Measurements from ENCODE around the gene ENTHD1. TPM values are rescaled to one million over a fixed set of nuclear protein-coding genes. Genes with fewer than 3 reads are reported as not detected.

The ENTHD1 gene
- total RNA-seq, 4 donors from 2014 or later: 0.14 TPM; not detected in 3

GRCh38 chr22:39771486-39771885, 122.1 kb downstream of the ENTHD1 start:
- intact Hi-C loops (cut with DNase I; ENCODE audit: low total_unique reads): no loop called here
- no peak for DNase-seq
- TF ChIP-seq POLR2A (IDR thresholded peaks at IDR 0.05) (no peak), CTCF (IDR thresholded peaks at IDR 0.05) (no peak)
- Histone ChIP-seq H3K27ac (no peak overlapping the region), H3K4me1 (no peaks in the 10 kb centered on the region), H3K27me3 (no peaks in the 10 kb centered on the region), H3K4me3 (no peak overlapping the region), H3K9me3 (no peaks in the 10 kb centered on the region), H3K36me3 (no peaks in the 10 kb centered on the region)

GRCh38 chr22:39765661-39766060, 127.9 kb downstream of the ENTHD1 start:
- H3K9me3 ChIP-seq: no peaks in the 10 kb centered on the region
- no peak overlapping the region for H3K27ac ChIP-seq
- intact Hi-C loops (cut with DNase I; ENCODE audit: low total_unique reads): no loop called here
- DNase-seq: no peak
- H3K4me1 ChIP-seq: no peaks in the 10 kb centered on the region
- H3K4me3 ChIP-seq: no peak overlapping the region
- no peaks in the 10 kb centered on the region for H3K27me3 ChIP-seq
- TF ChIP-seq POLR2A (IDR thresholded peaks at IDR 0.05) (no peak), CTCF (IDR thresholded peaks at IDR 0.05) (no peak)
- H3K36me3 ChIP-seq: no peaks in the 10 kb centered on the region

GRCh38 chr22:39765046-39765445, 128.5 kb downstream of the ENTHD1 start:
- no peaks in the 10 kb centered on the region for H3K4me1 ChIP-seq
- intact Hi-C loops (cut with DNase I; ENCODE audit: low total_unique reads): no loop called here
- no peak overlapping the region for H3K4me3 ChIP-seq
- no peak overlapping the region for H3K27ac ChIP-seq
- H3K36me3 ChIP-seq: no peaks in the 10 kb centered on the region
- no peaks in the 10 kb centered on the region for H3K27me3 ChIP-seq
- TF ChIP-seq POLR2A (IDR thresholded peaks at IDR 0.05) (no peak), CTCF (IDR thresholded peaks at IDR 0.05) (no peak)
- no peak for DNase-seq
- no peaks in the 10 kb centered on the region for H3K9me3 ChIP-seq

GRCh38 chr22:39763276-39763675, 130.3 kb downstream of the ENTHD1 start:
- intact Hi-C loops (cut with DNase I; ENCODE audit: low total_unique reads): no loop called here
- no peaks in the 10 kb centered on the region for H3K4me1 ChIP-seq
- TF ChIP-seq POLR2A (IDR thresholded peaks at IDR 0.05): no peak
- no peak for TF ChIP-seq CTCF (IDR thresholded peaks at IDR 0.05)
- H3K27me3 ChIP-seq: no peaks in the 10 kb centered on the region
- H3K27ac ChIP-seq: no peak overlapping the region
- H3K9me3 ChIP-seq: no peaks in the 10 kb centered on the region
- no peak for DNase-seq
- H3K4me3 ChIP-seq: no peak overlapping the region
- no peaks in the 10 kb centered on the region for H3K36me3 ChIP-seq

GRCh38 chr22:39750759-39751158, 142.8 kb downstream of the ENTHD1 start:
- Histone ChIP-seq H3K4me3 (no peak overlapping the region), H3K36me3 (no peaks in the 10 kb centered on the region), H3K9me3 (no peaks in the 10 kb centered on the region), H3K27ac (no peak overlapping the region), H3K27me3 (no peaks in the 10 kb centered on the region), H3K4me1 (no peaks in the 10 kb centered on the region)
- intact Hi-C loops (cut with DNase I; ENCODE audit: low total_unique reads): no loop called here
- TF ChIP-seq CTCF (IDR thresholded peaks at IDR 0.05) (no peak), POLR2A (IDR thresholded peaks at IDR 0.05) (no peak)
- DNase-seq: no peak

Data from uterus (tissue), 4 donors.